Esophagus muscularis mucosa (tissue), 4 donors: ENCODE measurements around the gene GSG1L2.

Experiments
- EP300 ChIP-seq: sonication (generic); formaldehyde crosslinking; IDR thresholded peaks from one replicate; pipeline ENCODE4 v1.6.1; 2017; ENCODE audit warnings: antibody characterized with exemption
- POLR2A ChIP-seq: fragments of 450-650 bp; IDR thresholded peaks from one replicate; pipeline ENCODE4 v1.6.1; 2017; ENCODE audit warnings: antibody characterized with exemption, moderate library complexity, mild to moderate bottlenecking, low read depth
- POLR2AphosphoS5 ChIP-seq, 2 donors: sonication (generic); formaldehyde crosslinking; IDR thresholded peaks; one replicate each; pipeline ENCODE4 v1.6.1; 2017; ENCODE audit warnings: antibody characterized with exemption in 2 of 2
- TF ChIP-seq, protein P1 (sequence below), 3 experiments: fragments of 200-600 bp in 2 of 3; fragments of 450-650 bp in 1 of 3; sonication (generic) in 2 of 3; IDR thresholded peaks; one replicate each; pipeline ENCODE4 v1.5.1; 2017 to 2019; ENCODE audit warnings: antibody characterized with exemption in 3 of 3, mild to moderate bottlenecking in 2 of 3, moderate library complexity in 1 of 3

GRCh38 chr17:9763643-9764042 is 58.2 kb downstream of the GSG1L2 start:
- TF ChIP-seq, protein P1, sequence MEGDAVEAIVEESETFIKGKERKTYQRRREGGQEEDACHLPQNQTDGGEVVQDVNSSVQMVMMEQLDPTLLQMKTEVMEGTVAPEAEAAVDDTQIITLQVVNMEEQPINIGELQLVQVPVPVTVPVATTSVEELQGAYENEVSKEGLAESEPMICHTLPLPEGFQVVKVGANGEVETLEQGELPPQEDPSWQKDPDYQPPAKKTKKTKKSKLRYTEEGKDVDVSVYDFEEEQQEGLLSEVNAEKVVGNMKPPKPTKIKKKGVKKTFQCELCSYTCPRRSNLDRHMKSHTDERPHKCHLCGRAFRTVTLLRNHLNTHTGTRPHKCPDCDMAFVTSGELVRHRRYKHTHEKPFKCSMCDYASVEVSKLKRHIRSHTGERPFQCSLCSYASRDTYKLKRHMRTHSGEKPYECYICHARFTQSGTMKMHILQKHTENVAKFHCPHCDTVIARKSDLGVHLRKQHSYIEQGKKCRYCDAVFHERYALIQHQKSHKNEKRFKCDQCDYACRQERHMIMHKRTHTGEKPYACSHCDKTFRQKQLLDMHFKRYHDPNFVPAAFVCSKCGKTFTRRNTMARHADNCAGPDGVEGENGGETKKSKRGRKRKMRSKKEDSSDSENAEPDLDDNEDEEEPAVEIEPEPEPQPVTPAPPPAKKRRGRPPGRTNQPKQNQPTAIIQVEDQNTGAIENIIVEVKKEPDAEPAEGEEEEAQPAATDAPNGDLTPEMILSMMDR (IDR thresholded peaks at IDR 0.05): no peak
- TF ChIP-seq POLR2A (no peak), POLR2AphosphoS5 (IDR thresholded peaks at IDR 0.05) (no peak), EP300 (no peak)
